Vagina (tissue), 2 donors: ENCODE results near the gene SLC3A2. TPM values are rescaled to one million over a fixed set of nuclear protein-coding genes. Genes with fewer than 3 reads are reported as not detected.

Experiments used
- DNase-seq, 2 donors: peaks; one replicate each; pipeline ENCODE4 v3.0.0-alpha.2; 2017; ENCODE audit errors: extremely low spot score in 2 of 2
- H3K27ac ChIP-seq: fragments of 200-600 bp; sonication (generic); one replicate; pipeline ENCODE4 v1.5.1; 2019
- H3K27me3 ChIP-seq: fragments of 200-600 bp; sonication (generic); one replicate; pipeline ENCODE4 v1.5.1; 2019
- H3K36me3 ChIP-seq, 2 donors: fragments of 200-600 bp; sonication (generic); one replicate each; pipeline ENCODE4 v1.5.1; 2017 to 2019
- H3K4me1 ChIP-seq: fragments of 200-600 bp; sonication (generic); one replicate; pipeline ENCODE4 v1.5.1; 2019
- H3K4me3 ChIP-seq, 2 donors: fragments of 200-600 bp; sonication (generic); 1 replicate in 1 of 2; 2 replicates in 1 of 2; pipeline ENCODE4 v1.5.1; 2016 to 2019
- H3K9me3 ChIP-seq: fragments of 200-600 bp; sonication (generic); one replicate; pipeline ENCODE4 v1.5.1; 2019
- POLR2A ChIP-seq, 2 donors: fragments of 450-650 bp; IDR thresholded peaks; one replicate each; pipeline ENCODE4 v1.6.1; 2017; ENCODE audit warnings: antibody characterized with exemption in 2 of 2, mild to moderate bottlenecking in 2 of 2, moderate library complexity in 2 of 2
- POLR2AphosphoS5 ChIP-seq, 2 donors: sonication (generic); formaldehyde crosslinking; IDR thresholded peaks; one replicate each; pipeline ENCODE4 v1.9.0; 2017; ENCODE audit warnings: antibody characterized with exemption in 2 of 2, mild to moderate bottlenecking in 2 of 2, low read depth in 1 of 2; ENCODE audit not compliant: insufficient read depth in 1 of 2
- intact Hi-C: fragments of 100-400 bp; cut with DNase I; formaldehyde crosslinking; loops from one replicate; pipeline ENCODE4 v1.15.1; 2023
- total RNA-seq: library from RNA; depleted of rRNA; stranded (reverse); fragments of >200 nt; gene quantifications from one replicate; pipeline ENCODE4 v1.2.3, GENCODE V29; 2016
- TF ChIP-seq, protein P1 (sequence below), 3 experiments: fragments of 450-650 bp in 2 of 3; fragments of 200-600 bp in 1 of 3; sonication (generic) in 1 of 3; IDR thresholded peaks; one replicate each; pipeline ENCODE4 v1.5.1; 2017 to 2019; ENCODE audit warnings: antibody characterized with exemption in 3 of 3, mild to moderate bottlenecking in 2 of 3, moderate library complexity in 2 of 3

Gene SLC3A2
- total RNA-seq, 1 donor from 2014 or later: 169 TPM

DNA sequence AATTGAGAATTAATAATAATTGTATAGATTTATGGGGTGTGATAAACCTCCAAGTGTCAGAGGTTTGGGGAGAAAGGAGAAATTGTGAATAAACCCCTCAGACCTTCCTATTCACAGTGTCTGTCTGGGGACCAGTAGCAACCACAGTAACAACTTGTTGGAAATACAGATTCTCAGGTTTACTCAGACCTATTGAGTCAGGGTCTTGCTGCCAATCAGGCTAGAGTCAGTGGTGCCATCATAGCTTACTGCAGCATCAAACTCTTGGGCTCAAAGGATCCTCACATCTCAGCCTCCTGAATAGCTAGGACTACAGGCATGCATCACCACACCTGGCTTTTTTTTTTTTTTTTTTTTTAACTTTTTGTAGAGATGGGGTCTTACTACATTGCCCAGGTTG, 17.3 kb downstream of the SLC3A2 start:
- intact Hi-C loops: no loop called here
- Histone ChIP-seq H3K4me1 (no peaks in the 10 kb centered on the region), H3K27me3 (no peaks in the 10 kb centered on the region), H3K4me3 (no peak overlapping the region), H3K36me3 (no peaks in the 10 kb centered on the region), H3K9me3 (no peaks in the 10 kb centered on the region), H3K27ac (no peak overlapping the region)
- no peak for DNase-seq
- TF ChIP-seq POLR2A (IDR thresholded peaks at IDR 0.05) (no peak), POLR2AphosphoS5 (IDR thresholded peaks at IDR 0.05; ENCODE audit: insufficient read depth in 1 of 2, low read depth in 1 of 2) (no peak)
- TF ChIP-seq, protein P1, sequence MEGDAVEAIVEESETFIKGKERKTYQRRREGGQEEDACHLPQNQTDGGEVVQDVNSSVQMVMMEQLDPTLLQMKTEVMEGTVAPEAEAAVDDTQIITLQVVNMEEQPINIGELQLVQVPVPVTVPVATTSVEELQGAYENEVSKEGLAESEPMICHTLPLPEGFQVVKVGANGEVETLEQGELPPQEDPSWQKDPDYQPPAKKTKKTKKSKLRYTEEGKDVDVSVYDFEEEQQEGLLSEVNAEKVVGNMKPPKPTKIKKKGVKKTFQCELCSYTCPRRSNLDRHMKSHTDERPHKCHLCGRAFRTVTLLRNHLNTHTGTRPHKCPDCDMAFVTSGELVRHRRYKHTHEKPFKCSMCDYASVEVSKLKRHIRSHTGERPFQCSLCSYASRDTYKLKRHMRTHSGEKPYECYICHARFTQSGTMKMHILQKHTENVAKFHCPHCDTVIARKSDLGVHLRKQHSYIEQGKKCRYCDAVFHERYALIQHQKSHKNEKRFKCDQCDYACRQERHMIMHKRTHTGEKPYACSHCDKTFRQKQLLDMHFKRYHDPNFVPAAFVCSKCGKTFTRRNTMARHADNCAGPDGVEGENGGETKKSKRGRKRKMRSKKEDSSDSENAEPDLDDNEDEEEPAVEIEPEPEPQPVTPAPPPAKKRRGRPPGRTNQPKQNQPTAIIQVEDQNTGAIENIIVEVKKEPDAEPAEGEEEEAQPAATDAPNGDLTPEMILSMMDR (IDR thresholded peaks at IDR 0.05): no peak

DNA sequence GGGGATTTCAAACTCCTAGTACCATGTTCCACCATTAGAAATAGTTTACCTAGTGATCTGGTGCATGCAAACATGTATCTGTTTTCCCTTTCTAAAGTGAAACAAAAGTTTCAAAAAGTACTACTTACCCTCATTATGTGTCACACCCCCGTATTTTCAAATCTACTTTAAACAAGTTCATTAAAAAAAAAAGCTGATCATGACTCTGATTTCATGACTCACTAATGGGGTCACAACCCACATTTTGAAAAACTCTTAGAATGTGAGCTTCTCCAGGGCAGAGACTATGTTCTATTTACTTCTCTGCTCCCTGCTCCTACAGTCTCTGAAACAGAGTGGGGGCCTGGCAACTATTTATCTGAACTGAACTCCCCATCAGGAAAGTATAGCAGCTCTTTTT, 22.2 kb downstream of the SLC3A2 start:
- Histone ChIP-seq H3K4me3 (no peak overlapping the region), H3K4me1 (no peaks in the 10 kb centered on the region), H3K27me3 (no peaks in the 10 kb centered on the region), H3K27ac (no peak overlapping the region), H3K36me3 (no peaks in the 10 kb centered on the region), H3K9me3 (no peaks in the 10 kb centered on the region)
- intact Hi-C loops: no loop called here
- no peak for TF ChIP-seq POLR2A (IDR thresholded peaks at IDR 0.05)
- TF ChIP-seq, protein P1 (IDR thresholded peaks at IDR 0.05): no peak
- no peak for TF ChIP-seq POLR2AphosphoS5 (IDR thresholded peaks at IDR 0.05; ENCODE audit: insufficient read depth in 1 of 2, low read depth in 1 of 2)
- no peak for DNase-seq

DNA sequence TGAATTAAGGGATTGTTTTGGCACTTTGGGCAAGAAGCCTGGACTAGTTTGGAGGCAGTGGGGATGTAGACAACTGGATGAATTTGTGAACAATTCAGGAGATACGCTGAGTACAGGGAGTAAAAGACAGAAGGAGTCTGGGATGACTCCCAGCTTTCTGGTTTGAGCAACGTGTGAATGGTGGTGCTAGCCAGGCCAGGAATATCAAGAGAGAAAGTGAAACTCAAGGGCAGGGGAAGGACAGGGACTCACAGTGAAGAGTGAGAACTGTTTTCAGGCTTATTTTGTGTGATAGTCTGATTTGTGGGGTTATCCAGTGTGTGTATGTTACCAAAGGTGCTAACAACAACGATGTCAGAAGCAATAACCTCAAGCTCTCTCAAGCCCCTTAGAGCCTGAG, 24.6 kb downstream of the SLC3A2 start:
- Histone ChIP-seq H3K27me3 (no peaks in the 10 kb centered on the region), H3K4me1 (peaks cover 18% of the 10 kb centered on the region), H3K9me3 (no peaks in the 10 kb centered on the region), H3K4me3 (no peak overlapping the region), H3K27ac (no peak overlapping the region), H3K36me3 (no peaks in the 10 kb centered on the region)
- intact Hi-C loops: loop anchor here (2.0 kb wide), 1 partner anchor 120 kb away; no protein-coding TSS in a partner anchor
- no peak for DNase-seq
- TF ChIP-seq POLR2AphosphoS5 (IDR thresholded peaks at IDR 0.05; ENCODE audit: insufficient read depth in 1 of 2, low read depth in 1 of 2) (no peak), POLR2A (IDR thresholded peaks at IDR 0.05) (no peak)
- TF ChIP-seq, protein P1 (IDR thresholded peaks at IDR 0.05): no peak

DNA sequence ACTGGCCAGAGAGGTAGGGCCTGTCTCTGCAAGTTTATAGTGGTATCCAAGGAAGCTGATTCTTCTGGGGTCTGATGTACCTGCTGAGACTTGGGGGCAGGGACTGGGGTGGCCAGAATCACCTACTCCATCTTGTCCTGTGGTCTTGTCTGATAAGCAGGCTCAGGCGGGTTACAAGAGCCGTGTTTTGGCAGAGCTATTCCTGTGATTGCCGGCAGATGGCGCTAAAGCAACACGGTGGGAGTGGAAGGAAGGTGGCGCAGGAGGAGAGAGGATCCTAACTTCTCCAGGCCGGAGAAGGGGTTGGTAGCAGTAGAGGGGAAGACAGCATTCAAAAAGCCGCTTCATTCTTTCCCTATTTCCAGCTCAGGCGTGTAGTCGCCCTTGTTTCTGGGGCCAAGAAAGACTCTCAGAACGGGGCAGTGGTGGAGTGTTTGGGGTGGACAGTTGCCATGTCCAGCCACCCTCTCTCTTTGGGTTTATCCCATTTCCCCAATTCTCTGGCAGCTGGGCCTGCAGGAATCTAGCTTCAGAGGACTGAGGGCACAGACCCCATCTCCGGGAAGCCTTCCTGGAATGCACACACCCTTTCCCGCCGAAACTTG, 25.3 kb downstream of the SLC3A2 start:
- intact Hi-C loops: loop anchor here (2.0 kb wide), 1 partner anchor 119 kb away; no protein-coding TSS in a partner anchor
- H3K4me1 ChIP-seq: peaks cover 18% of the 10 kb centered on the region
- TF ChIP-seq, protein P1 (IDR thresholded peaks at IDR 0.05): peak; percentile 92 to 96 (median 94)
- no peak for TF ChIP-seq POLR2A (IDR thresholded peaks at IDR 0.05)
- H3K9me3 ChIP-seq: no peaks in the 10 kb centered on the region
- no peak overlapping the region for H3K27ac ChIP-seq
- no peaks in the 10 kb centered on the region for H3K36me3 ChIP-seq
- peak in 1 of 2 donors; percentile 90 for DNase-seq
- H3K4me3 ChIP-seq: no peak overlapping the region
- no peaks in the 10 kb centered on the region for H3K27me3 ChIP-seq

DNA sequence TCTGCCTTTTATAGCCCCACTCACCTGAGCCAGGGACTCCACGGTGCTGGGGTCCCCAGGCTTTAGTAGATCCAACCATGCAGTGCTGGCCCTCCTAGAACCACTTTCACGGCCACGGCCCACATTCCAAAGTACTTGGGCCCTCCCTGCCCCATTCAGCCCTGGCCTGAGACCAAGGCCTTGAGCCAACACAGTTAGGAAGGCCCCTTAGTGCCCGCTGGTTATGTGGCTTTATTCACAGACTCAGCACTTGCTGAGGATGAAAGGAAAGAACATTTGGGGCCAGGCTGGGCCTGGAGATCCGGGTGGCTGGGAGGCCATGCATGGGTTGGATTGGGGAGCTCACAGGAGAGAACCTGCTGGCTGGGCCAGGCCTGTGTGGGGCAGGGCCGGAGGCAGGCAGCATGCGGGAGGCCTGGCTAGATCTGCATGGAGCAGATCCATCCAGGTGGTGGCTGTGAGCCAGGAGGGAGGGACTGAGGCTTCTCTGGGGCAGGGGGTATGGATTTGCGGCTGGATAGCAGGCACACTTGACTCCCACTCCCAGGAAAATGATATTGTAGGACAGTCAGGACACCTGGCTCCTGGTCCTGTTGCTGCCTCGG, 27.9 kb downstream of the SLC3A2 start:
- H3K36me3 ChIP-seq: no peaks in the 10 kb centered on the region
- no peak for DNase-seq
- H3K4me3 ChIP-seq: no peak overlapping the region
- no peaks in the 10 kb centered on the region for H3K9me3 ChIP-seq
- intact Hi-C loops: no loop called here
- no peak overlapping the region for H3K27ac ChIP-seq
- TF ChIP-seq POLR2A (IDR thresholded peaks at IDR 0.05): no peak
- TF ChIP-seq, protein P1 (IDR thresholded peaks at IDR 0.05): no peak
- TF ChIP-seq POLR2AphosphoS5 (IDR thresholded peaks at IDR 0.05; ENCODE audit: insufficient read depth in 1 of 2, low read depth in 1 of 2): no peak
- H3K27me3 ChIP-seq: no peaks in the 10 kb centered on the region
- peaks cover 18% of the 10 kb centered on the region for H3K4me1 ChIP-seq
